Right forelimb (tissue), 1 donor: ENCODE data around the gene HIVEP1.

Source experiments
- DNase-seq: peaks from one replicate; pipeline ENCODE4 v3.0.0-alpha.2; 2018

Gene HIVEP1

GRCh38 chr6:12051861-12052368 is 39.8 kb downstream of the HIVEP1 start:
- no peak for DNase-seq

GRCh38 chr6:12058172-12058961 is 46.3 kb downstream of the HIVEP1 start:
- no peak for DNase-seq

DNA sequence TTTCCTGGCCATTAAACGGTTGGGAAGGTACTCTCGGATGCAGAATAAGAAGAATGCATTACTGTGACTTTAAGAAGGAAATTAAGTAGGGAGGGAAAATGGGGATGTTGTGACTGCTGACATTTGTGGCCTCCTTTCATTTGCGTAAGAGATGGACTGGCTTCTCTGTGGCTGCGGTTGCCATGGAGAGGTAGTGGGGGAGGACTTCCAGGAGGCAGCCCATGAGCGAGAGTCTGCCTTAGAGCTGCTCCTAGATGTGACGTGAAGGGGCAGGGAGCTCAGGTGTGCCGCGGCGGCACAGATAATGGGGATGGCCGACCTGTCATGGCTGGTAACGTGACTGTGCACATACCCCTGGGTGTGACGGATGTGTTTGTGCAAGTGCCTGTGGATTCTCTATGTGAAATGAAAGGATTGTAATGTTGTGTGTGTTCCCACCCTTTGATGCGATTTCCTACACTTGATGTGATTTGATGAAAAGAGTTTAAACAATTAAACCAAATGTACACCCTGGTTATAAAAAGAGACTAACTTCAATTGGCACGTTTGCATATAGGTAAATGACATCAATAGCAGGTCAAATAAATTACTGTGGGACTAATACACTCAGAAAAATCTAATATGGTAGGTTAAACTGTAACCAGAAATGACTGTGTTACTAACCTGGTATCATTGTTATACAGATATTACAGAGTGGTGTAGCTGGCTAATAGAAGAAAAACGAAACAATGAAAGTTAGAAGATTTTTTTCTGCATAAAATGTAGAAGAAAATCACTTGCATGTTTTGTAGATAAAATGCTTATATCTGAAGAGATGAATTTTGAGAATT is 48.9 kb downstream of the HIVEP1 start:
- DNase-seq: no peak

- no peak for DNase-seq
These were observed 50.5 kb downstream of the HIVEP1 start for GRCh38 chr6:12062605-12063004.

DNA sequence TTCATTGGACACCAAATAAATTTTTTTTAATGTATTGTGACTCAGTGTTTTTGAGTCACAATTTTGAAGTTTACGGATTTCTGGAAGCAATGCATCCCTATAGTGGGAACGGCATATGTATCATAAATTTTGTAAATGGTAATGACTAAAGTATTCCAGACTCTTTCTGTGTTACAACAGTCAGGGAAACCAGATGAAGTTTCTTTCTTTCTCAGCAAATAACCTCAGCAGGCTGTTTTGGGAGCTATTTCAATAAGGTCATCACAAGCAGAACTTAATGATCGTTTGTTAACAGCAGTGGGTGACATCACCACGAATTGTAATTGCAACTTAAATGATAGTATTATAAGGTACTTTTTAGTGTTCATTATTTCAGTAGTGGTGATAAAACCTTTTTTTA is 52.0 kb downstream of the HIVEP1 start:
- DNase-seq: no peak

GRCh38 chr6:12064538-12065071 is 52.5 kb downstream of the HIVEP1 start:
- no peak for DNase-seq

DNA sequence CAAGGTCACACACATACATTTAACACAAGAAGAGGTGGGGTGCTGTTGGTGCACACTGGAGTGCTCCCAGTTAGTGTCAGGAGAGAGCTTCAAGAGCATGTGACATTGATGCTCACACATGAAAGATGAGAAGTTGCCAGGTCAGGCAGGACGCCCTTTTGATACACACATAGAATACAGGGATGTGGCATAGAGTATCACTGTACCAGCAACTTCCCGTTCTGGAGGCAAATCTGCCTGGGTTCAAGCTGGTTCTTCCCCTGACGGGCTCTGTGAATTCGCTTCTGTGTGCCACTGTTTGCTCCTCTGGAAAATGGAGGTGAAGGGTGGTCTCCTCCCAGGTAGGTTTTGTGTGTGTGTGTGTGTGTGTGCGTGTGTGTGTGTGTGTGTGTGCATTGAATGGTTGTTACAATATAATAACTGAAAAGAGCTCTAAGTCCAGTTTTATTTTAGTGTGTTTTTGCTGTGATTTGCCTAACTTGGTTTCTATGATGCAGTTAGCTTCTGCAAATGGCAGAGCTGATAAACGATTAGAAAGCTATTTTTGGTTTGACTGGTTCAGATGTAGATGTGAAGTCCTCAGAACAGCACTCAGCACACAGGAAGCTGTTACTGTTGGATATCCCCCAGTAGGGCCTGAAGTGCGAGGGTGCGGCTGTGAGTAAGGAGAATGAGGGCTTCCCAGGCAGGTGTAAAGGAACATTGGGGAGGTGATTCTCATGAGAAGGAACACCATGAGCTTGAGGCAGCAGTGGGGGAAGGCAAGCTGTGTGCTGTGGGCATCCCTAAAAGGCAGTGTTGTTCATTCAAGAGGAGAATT is 53.4 kb downstream of the HIVEP1 start:
- DNase-seq: no peak

DNA sequence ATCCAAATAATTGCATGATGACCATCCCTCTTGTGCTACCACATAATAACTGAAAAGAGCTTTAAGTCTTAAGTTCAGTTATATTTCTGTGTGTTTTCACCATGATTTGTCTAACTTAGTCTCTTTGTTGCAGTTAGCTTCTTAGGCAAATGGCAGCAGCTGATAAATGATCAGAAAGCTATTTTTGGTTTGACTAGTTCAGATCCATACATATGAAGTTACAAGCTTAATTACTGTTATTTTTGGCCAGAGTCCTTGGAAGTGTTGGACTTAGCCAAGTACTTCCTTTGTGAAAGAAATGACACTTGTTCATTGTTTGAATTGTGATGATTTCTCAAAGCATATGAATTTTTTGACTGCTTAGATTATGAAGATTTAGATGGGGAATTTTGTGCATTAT is 54.2 kb downstream of the HIVEP1 start:
- no peak for DNase-seq

DNA sequence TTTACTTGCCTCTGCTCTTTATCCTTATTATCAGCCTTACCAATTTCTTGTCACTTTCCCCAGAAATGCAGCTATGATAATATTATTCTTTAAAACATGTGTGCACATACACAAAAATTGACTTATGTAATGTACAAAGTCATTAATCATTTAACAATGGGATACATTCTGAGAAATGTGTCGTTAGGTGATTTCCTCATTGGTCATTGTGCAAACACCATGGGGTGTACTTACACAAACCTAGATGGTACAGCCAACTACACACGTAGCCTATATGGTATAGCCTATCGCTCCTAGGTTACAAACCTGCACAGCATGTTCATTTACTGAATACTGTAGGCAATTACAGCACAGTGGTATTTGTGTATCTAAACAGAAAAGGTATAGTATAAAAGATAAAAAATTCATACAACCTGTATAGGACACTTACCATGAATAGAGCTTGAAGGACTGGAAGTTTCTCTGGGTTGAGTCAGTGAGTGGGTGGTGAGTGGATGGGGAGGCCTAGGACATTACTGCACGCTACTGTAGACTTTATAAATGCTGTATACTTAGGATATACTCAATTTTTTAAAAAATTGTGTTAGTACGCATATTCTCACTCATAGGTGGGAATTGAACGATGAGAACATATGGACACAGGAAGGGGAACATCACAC is 56.9 kb downstream of the HIVEP1 start:
- no peak for DNase-seq

DNA sequence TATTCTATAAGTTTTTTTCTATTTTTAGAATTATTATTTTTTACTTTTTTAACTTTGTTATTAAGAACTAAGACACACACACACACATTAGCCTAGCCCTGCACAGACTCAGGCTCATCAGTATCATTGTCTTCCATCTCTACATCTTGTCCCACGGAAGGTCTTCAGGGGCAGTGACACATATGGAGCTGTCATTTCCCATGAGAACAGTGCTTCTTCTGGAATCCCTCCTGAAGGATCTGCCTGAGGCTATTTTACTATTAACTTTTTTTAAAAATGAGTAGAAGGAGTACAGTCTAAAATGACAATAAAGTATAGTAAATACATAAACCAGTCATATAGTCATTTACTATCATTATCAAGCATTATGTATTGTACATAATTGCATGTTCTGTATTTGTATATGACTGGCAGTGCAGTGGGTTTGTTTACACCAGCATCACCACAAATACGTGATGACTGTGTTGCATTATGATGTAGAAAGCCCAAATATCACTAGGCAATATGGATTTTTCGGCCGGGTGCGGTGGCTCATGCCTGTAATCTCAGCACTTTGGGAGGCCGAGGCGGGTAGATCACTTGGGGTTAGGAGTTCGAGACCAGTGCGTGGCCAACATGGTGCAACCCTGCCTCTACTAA is 57.9 kb downstream of the HIVEP1 start:
- DNase-seq: no peak

DNA sequence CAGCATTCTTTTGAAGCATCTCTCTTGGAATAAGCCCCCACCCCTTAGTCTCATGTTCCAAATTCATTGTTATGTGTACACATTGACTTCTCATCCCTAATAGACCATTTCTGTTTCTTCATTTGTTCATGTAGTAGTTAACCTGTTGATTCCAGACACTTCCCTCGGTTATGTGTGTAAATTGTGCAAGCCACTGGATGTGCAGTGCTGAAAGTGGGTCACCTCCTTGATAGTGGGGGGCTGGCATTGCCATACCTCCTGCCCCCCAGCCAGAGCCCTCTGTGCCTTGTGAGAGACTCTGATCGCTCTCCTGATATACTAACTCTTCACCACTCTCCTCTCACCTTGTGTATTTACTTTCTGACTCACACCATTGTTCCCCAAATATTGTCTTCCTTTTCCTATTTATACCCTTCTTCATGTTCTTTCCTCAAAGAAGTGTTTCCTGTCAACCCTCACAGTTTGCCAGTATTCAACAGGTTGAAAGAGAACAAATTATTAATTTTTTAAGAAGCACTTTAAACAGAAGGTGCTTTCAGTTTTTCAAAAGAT is 59.0 kb downstream of the HIVEP1 start:
- no peak for DNase-seq

DNA sequence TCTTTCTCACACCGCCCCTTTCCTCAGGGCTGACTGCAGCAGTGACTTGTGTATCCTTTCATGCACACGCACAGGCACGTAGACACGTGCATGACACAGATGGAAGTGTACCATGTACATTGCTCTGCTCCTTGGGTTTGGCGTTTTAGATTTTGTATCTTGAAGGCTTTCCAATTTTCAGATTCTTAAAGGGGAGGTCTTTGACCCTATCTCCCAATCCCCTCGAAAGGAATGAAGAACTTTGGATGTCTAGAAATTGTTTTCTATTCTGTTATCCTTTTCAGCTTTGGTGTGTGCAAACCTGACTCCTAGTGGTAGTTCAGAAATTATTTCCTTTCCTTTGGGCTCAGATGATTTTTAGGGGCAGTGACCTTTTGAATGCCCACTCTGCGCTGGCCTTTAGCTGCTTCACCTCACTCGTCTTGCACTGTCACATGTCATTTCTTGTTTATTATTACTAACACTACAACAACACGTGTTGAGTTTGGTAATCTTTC is 63.0 kb downstream of the HIVEP1 start:
- no peak for DNase-seq

DNA sequence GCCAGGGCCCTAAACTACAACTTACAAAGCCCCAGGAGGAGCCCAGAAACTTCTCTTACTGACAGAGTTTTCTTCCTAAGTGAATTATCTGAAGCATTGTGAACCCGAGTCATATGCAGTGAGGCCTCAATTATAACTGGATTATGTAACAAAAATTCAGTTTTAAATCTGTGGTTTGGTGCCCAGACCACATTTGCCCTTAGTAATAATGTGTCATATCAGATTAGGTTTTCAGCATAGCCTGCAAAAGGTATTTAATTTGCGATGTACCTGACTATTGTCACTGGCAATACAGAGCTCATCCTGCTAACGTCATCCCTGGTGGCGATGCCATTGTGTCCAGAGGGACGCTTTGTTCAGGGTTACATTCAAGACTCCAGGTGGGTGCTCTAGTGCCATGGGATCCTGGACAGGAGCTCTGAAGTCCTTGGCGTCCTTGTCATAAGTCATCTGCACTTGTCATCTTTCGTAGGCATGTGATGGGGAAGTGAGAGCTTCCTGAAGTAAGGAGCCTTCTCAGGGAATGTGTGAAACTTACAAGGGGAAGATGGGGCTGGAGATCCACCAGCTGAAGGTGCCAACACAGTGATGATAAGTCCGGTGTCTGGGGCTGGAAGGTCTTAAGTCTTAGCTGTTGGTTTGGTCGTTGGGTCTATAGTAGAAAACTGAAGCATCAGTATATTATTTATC is 65.1 kb downstream of the HIVEP1 start:
- no peak for DNase-seq

GRCh38 chr6:12078014-12078413 is 65.9 kb downstream of the HIVEP1 start:
- no peak for DNase-seq

- DNase-seq: no peak
These were observed 69.7 kb downstream of the HIVEP1 start for GRCh38 chr6:12081771-12082170.

GRCh38 chr6:12082368-12082767 is 70.3 kb downstream of the HIVEP1 start:
- DNase-seq: no peak

- DNase-seq: no peak
These were observed 71.2 kb downstream of the HIVEP1 start for GRCh38 chr6:12083302-12083701.

DNA sequence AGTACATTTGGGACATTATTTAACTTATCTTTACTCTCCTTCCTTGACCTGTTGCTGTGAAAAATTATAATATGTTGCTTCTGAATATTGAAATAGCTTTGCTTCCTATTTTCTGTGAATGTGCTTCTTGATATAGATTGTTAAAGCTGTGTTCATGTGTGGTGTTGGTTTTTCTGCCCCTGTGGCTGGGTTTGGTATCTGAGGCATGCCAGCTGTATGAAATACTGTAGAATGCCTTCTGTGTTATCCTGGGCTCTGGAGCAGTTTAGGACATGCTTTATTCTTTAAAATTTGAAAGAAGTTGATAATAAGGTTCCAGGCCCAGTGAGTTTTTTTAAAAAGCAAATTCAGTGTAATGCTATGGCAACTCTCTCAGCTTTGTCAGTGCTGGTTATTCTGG is 71.7 kb downstream of the HIVEP1 start:
- no peak for DNase-seq

DNA sequence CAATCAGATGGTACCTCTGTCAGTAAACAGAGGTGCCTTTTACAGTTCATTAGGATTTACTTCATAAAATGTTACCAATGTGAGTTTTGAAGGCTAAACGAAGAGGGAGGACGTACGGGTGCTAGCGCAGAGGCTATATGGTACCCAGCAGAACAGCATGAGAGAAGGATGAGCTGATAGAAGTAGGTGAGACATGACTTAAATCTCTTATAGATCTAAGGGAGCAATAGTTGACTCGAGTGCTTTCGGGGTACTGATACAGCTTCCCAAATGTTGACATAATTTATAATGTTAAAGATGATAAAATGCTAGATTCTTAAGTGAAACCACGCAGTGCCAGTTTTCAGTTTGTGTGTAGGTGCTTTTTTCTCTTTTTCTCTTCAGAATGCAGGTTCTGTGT is 72.6 kb downstream of the HIVEP1 start:
- no peak for DNase-seq

- DNase-seq: no peak
These were observed 76.4 kb downstream of the HIVEP1 start for GRCh38 chr6:12088531-12088930.

- DNase-seq: no peak
These were observed 78.6 kb downstream of the HIVEP1 start for GRCh38 chr6:12090714-12091113.
